NAMALWA (cell line): ENCODE measurements around the gene NAV2.

Experiments used
- DNase-seq: peaks from one replicate; pipeline ENCODE4 v3.0.0-alpha.2; 2015; ENCODE audit warnings: low spot score

Gene NAV2

GRCh38 chr11:19929147-19929546, 216.5 kb downstream of the NAV2 start:
- no peak for DNase-seq

- DNase-seq, result no peak
Measured at GRCh38 chr11:19929655-19930054, 217.0 kb downstream of the NAV2 start.

GRCh38 chr11:19931141-19931770, 218.6 kb downstream of the NAV2 start:
- no peak for DNase-seq

GRCh38 chr11:19931771-19932369, 219.2 kb downstream of the NAV2 start:
- no peak for DNase-seq

GRCh38 chr11:19933132-19933735, 220.6 kb downstream of the NAV2 start:
- DNase-seq, result no peak

- DNase-seq, result no peak
Measured at GRCh38 chr11:19933801-19934488, 221.3 kb downstream of the NAV2 start.

GRCh38 chr11:19934828-19935259, 222.2 kb downstream of the NAV2 start:
- no peak for DNase-seq

GRCh38 chr11:19935507-19935906, 222.9 kb downstream of the NAV2 start:
- DNase-seq, result no peak

- DNase-seq, result no peak
Measured at GRCh38 chr11:19936461-19936860, 223.8 kb downstream of the NAV2 start.

GRCh38 chr11:19938169-19938856, 225.7 kb downstream of the NAV2 start:
- DNase-seq, result peak; percentile 57

GRCh38 chr11:19938866-19939265, 226.2 kb downstream of the NAV2 start:
- DNase-seq, result no peak

GRCh38 chr11:19939415-19939929, 226.8 kb downstream of the NAV2 start:
- DNase-seq, result no peak

- DNase-seq, result no peak
Measured at GRCh38 chr11:19940831-19941230, 228.2 kb downstream of the NAV2 start.

GRCh38 chr11:19946681-19947080, 234.0 kb downstream of the NAV2 start:
- no peak for DNase-seq

- DNase-seq, result no peak
Measured at GRCh38 chr11:19947537-19948114, 235.0 kb downstream of the NAV2 start.

GRCh38 chr11:19949606-19950005, 237.0 kb downstream of the NAV2 start:
- no peak for DNase-seq

- DNase-seq, result peak; percentile 77
Measured at GRCh38 chr11:19951558-19952115, 239.0 kb downstream of the NAV2 start.

GRCh38 chr11:19952116-19952605, 239.5 kb downstream of the NAV2 start:
- DNase-seq, result no peak

GRCh38 chr11:19952911-19953310, 240.3 kb downstream of the NAV2 start:
- DNase-seq, result no peak

GRCh38 chr11:19953336-19953735, 240.7 kb downstream of the NAV2 start:
- no peak for DNase-seq

GRCh38 chr11:19953909-19954308, 241.3 kb downstream of the NAV2 start:
- DNase-seq, result peak; percentile 11
